ENCODE results near the gene ETS1.

Gene ETS1

GRCh38 chr11:128592454-128592853, 5.1 kb upstream of the ETS1 start:
- no peak for DNase-seq

- no peak for DNase-seq
Observed at GRCh38 chr11:128590587-128590986, 3.2 kb upstream of the ETS1 start.

- DNase-seq, result no peak
Observed at GRCh38 chr11:128589998-128590397, 2.6 kb upstream of the ETS1 start.

- DNase-seq, result no peak
Observed at GRCh38 chr11:128588093-128588492, 735 bp upstream of the ETS1 start.

- DNase-seq, result no peak
Observed at GRCh38 chr11:128586689-128587088, 669 bp downstream of the ETS1 start.

- no peak for DNase-seq
Observed at GRCh38 chr11:128585498-128586238, 1.7 kb downstream of the ETS1 start.

GRCh38 chr11:128584253-128584652, 3.1 kb downstream of the ETS1 start:
- DNase-seq, result no peak

- no peak for DNase-seq
Observed at GRCh38 chr11:128582496-128583366, 4.6 kb downstream of the ETS1 start.

- no peak for DNase-seq
Observed at GRCh38 chr11:128581561-128582272, 5.6 kb downstream of the ETS1 start.

GRCh38 chr11:128580612-128581011, 6.7 kb downstream of the ETS1 start:
- no peak for DNase-seq

- DNase-seq, result no peak
Observed at GRCh38 chr11:128579798-128580504, 7.4 kb downstream of the ETS1 start.

GRCh38 chr11:128576555-128576954, 10.8 kb downstream of the ETS1 start:
- DNase-seq, result no peak

- no peak for DNase-seq
Observed at GRCh38 chr11:128575961-128576350, 11.4 kb downstream of the ETS1 start.

- no peak for DNase-seq
Observed at GRCh38 chr11:128575174-128575960, 12.0 kb downstream of the ETS1 start.

- DNase-seq, result no peak
Observed at GRCh38 chr11:128574576-128575011, 12.8 kb downstream of the ETS1 start.

- DNase-seq, result no peak
Observed at GRCh38 chr11:128573638-128574037, 13.7 kb downstream of the ETS1 start.

- DNase-seq, result no peak
Observed at GRCh38 chr11:128572965-128573364, 14.4 kb downstream of the ETS1 start.

- DNase-seq, result no peak
Observed at GRCh38 chr11:128570632-128571031, 16.7 kb downstream of the ETS1 start.

- no peak for DNase-seq
Observed at GRCh38 chr11:128569291-128569690, 18.1 kb downstream of the ETS1 start.

- DNase-seq, result no peak
Observed at GRCh38 chr11:128568166-128568778, 19.1 kb downstream of the ETS1 start.

- no peak for DNase-seq
Observed at GRCh38 chr11:128567130-128567529, 20.2 kb downstream of the ETS1 start.

GRCh38 chr11:128565881-128566280, 21.5 kb downstream of the ETS1 start:
- no peak for DNase-seq

All from NCI-H1694 treated with DMSO at 0.1 percent for 48 hours (cell line).